Liver (tissue), 9 donors: ENCODE results near the gene DGCR2. TPM values are rescaled to one million over a fixed set of nuclear protein-coding genes. Genes with fewer than 3 reads are reported as not detected.

Experiments
- DNase-seq: peaks from one replicate; pipeline ENCODE4 v3.0.0-alpha.2; 2017; ENCODE audit warnings: low spot score
- H3K27ac ChIP-seq, 2 donors: one replicate each; pipeline ENCODE4 v1.7.0; 2013; ENCODE audit warnings: inconsistent platforms in 2 of 2, low read length in 2 of 2, control low read depth in 1 of 2, low read depth in 1 of 2, mild to moderate bottlenecking in 1 of 2
- H3K27me3 ChIP-seq, 4 donors: one replicate each; pipeline versions ENCODE4 v1.6.1 to v1.7.0; 2013; ENCODE audit warnings: low read length in 3 of 4, inconsistent platforms in 1 of 4, mild to moderate bottlenecking in 1 of 4, moderate library complexity in 1 of 4; ENCODE audit not compliant: control insufficient read depth in 4 of 4, insufficient read depth in 4 of 4
- H3K36me3 ChIP-seq, 4 donors: one replicate each; pipeline versions ENCODE4 v1.6.1 to v1.7.0; 2013; ENCODE audit warnings: low read length in 3 of 4, mild to moderate bottlenecking in 3 of 4, low read depth in 1 of 4, moderate library complexity in 1 of 4; ENCODE audit not compliant: control insufficient read depth in 4 of 4, insufficient read depth in 3 of 4
- H3K4me1 ChIP-seq, 4 donors: one replicate each; pipeline versions ENCODE4 v1.6.1 to v1.7.0; 2013; ENCODE audit warnings: low read length in 3 of 4, mild to moderate bottlenecking in 3 of 4, moderate library complexity in 1 of 4; ENCODE audit not compliant: control insufficient read depth in 4 of 4, insufficient read depth in 4 of 4
- H3K4me3 ChIP-seq, 3 donors: one replicate each; pipeline versions ENCODE4 v1.6.1 to v1.7.0; 2013; ENCODE audit warnings: low read length in 3 of 3, control low read depth in 1 of 3, low read depth in 1 of 3, mild to moderate bottlenecking in 1 of 3
- H3K9ac ChIP-seq, 2 donors: one replicate each; pipeline ENCODE4 v1.7.0; 2013; ENCODE audit warnings: low read length in 2 of 2, mild to moderate bottlenecking in 2 of 2, moderate library complexity in 2 of 2, control low read depth in 1 of 2, low read depth in 1 of 2
- H3K9me3 ChIP-seq, 4 donors: one replicate each; pipeline versions ENCODE4 v1.6.1 to v1.7.0; 2013; ENCODE audit warnings: low read length in 3 of 4; ENCODE audit not compliant: control insufficient read depth in 4 of 4
- ATF3 ChIP-seq: IDR thresholded peaks from 2 replicates; pipeline ENCODE4 v1.6.1; 2016; ENCODE audit warnings: antibody characterized with exemption
- CTCF ChIP-seq: fragments of 150-350 bp; IDR thresholded peaks from 2 replicates; pipeline ENCODE4 v1.5.1; 2017; ENCODE audit warnings: improper control_type of control experiment, low read depth, low read length; ENCODE audit not compliant: missing input control
- EGR1 ChIP-seq, 2 donors: IDR thresholded peaks; 2 replicates each; pipeline ENCODE4 v1.6.1; 2016 to 2018; ENCODE audit warnings: antibody characterized with exemption in 2 of 2, low read depth in 2 of 2
- FOXA1 ChIP-seq: IDR thresholded peaks from 2 replicates; pipeline ENCODE4 v1.6.1; 2016; ENCODE audit warnings: antibody characterized with exemption
- GABPA ChIP-seq, 2 donors: IDR thresholded peaks in 1 of 2; conservative IDR thresholded peaks in 1 of 2; 2 replicates each; pipeline ENCODE4 v1.6.1; 2016; ENCODE audit warnings: antibody characterized with exemption in 2 of 2, mild to moderate bottlenecking in 1 of 2, moderate library complexity in 1 of 2
- HNF4A ChIP-seq, 2 donors: conservative IDR thresholded peaks; 2 replicates each; pipeline ENCODE4 v1.6.1; 2016; ENCODE audit warnings: antibody characterized with exemption in 2 of 2, mild to moderate bottlenecking in 2 of 2
- HNF4G ChIP-seq: IDR thresholded peaks from 2 replicates; pipeline ENCODE4 v1.6.1; 2016; ENCODE audit warnings: antibody characterized with exemption
- JUND ChIP-seq, 2 donors: IDR thresholded peaks; 2 replicates each; pipeline ENCODE4 v1.6.1; 2016; ENCODE audit warnings: antibody characterized with exemption in 2 of 2
- MAX ChIP-seq: IDR thresholded peaks from 2 replicates; pipeline ENCODE4 v1.6.1; 2016; ENCODE audit warnings: antibody characterized with exemption
- NR2F2 ChIP-seq: IDR thresholded peaks from 2 replicates; pipeline ENCODE4 v1.6.1; 2016; ENCODE audit warnings: antibody characterized with exemption
- RAD21 ChIP-seq, 2 donors: IDR thresholded peaks; 2 replicates each; pipeline ENCODE4 v1.6.1; 2016; ENCODE audit warnings: antibody characterized with exemption in 2 of 2, mild to moderate bottlenecking in 2 of 2
- REST ChIP-seq: IDR thresholded peaks from 2 replicates; pipeline ENCODE4 v1.6.1; 2016; ENCODE audit warnings: antibody characterized with exemption, mild to moderate bottlenecking
- RXRA ChIP-seq, 2 donors: IDR thresholded peaks; 2 replicates each; pipeline ENCODE4 v1.6.1; 2017 to 2018; ENCODE audit warnings: antibody characterized with exemption in 2 of 2, mild to moderate bottlenecking in 1 of 2
- SP1 ChIP-seq: IDR thresholded peaks from 2 replicates; pipeline ENCODE4 v1.6.1; 2018; ENCODE audit warnings: antibody characterized with exemption, mild to moderate bottlenecking
- TAF1 ChIP-seq: conservative IDR thresholded peaks from 2 replicates; pipeline ENCODE4 v1.6.1; 2016; ENCODE audit warnings: antibody characterized with exemption, mild to moderate bottlenecking
- YY1 ChIP-seq: IDR thresholded peaks from 2 replicates; pipeline ENCODE4 v1.6.1; 2016; ENCODE audit warnings: antibody characterized with exemption, mild to moderate bottlenecking
- ZBTB33 ChIP-seq: IDR thresholded peaks from 2 replicates; pipeline ENCODE4 v1.6.1; 2016; ENCODE audit warnings: antibody characterized with exemption
- WGBS: extraction: QIAGEN DNeasy Blood & Tissue Kit; methylation state at CpG from one replicate; pipeline ENCODE4 v1.1.7; 2013; 5-methylcytosine and 5-hydroxymethylcytosine counted together
- polyA plus RNA-seq, 2 donors: library from polyadenylated mRNA; stranded (reverse) in 1 of 2; unstranded in 1 of 2; fragments of 200-250 nt in 1 of 2; fragments of >200 nt in 1 of 2; fragmentation: Nextera tagmentation in 1 of 2; extraction: Ambion mirVana in 1 of 2; gene quantifications; one replicate each; pipeline versions ENCODE4 v1.2.1 to v1.2.3, GENCODE V29; 2013 to 2015
- total RNA-seq, 2 donors: library from RNA; depleted of rRNA; stranded (reverse); fragments of >200 nt; gene quantifications; one replicate each; pipeline ENCODE4 v1.2.3, GENCODE V29; 2014
- donor health status: healthy.
- donor health status: healthy.
- donor health status: healthy.
- donor health status: healthy.
- donor health status: healthy.

DGCR2 gene
- total RNA-seq (10 to 100 TPM; 21.3 to 30.0 TPM), polyA plus RNA-seq (10 to 100 TPM; 11.2 to 20.9 TPM)

- peak within 1 kb of the TSS; percentile 90 to 93 for H3K27ac ChIP-seq
- peaks cover 11 to 35% (median 30%) of the 10 kb centered on the region in 4 donors for H3K4me1 ChIP-seq
- DNase-seq = peak; percentile 98
- peak within 1 kb of the TSS; percentile 60 to 81 for H3K9ac ChIP-seq
- no peaks in the 10 kb centered on the region for H3K9me3 ChIP-seq
- H3K4me3 ChIP-seq = peak within 1 kb of the TSS; percentile 88 to 94 (median 90)
- no peaks in the 10 kb centered on the region for H3K27me3 ChIP-seq
- WGBS = under 1% methylated on average over 67 of the region's 67 CpGs
- TF ChIP-seq HNF4G = no peak
- peak; percentile 88 for TF ChIP-seq YY1
- TF ChIP-seq SP1 = peak; percentile 60
- peak in 1 of 2 donors; percentile 22 for TF ChIP-seq RXRA (IDR thresholded peaks at IDR 0.05)
- TF ChIP-seq TAF1 = no peak
- TF ChIP-seq REST = no peak
- H3K36me3 ChIP-seq = no peaks in the 10 kb centered on the region
Observed at GRCh38 chr22:19122143-19122751, at the start of gene DGCR2. DGCR2 (minus strand) TSS chr22:19122412; CDS start chr22:19122206, 206 bp downstream.

GRCh38 chr22:19169947-19170318, 47.7 kb upstream of the DGCR2 start:
- H3K36me3 ChIP-seq = no peaks in the 10 kb centered on the region
- no peak overlapping the region for H3K9ac ChIP-seq
- WGBS = 45% methylated on average over 7 of the region's 7 CpGs
- TF ChIP-seq REST (no peak), TAF1 (no peak), MAX (no peak), RAD21 (IDR thresholded peaks at IDR 0.05) (no peak), EGR1 (IDR thresholded peaks at IDR 0.05; ENCODE audit: low read depth in 2 of 2) (no peak), JUND (IDR thresholded peaks at IDR 0.05) (no peak), ZBTB33 (no peak), RXRA (IDR thresholded peaks at IDR 0.05) (no peak), SP1 (no peak), CTCF (no peak), HNF4A (conservative IDR thresholded peaks at IDR 0.05) (no peak), GABPA (IDR thresholded peaks at IDR 0.05 in 1 of 2, conservative IDR thresholded peaks at IDR 0.05 in 1 of 2) (no peak), YY1 (no peak), ATF3 (no peak), FOXA1 (no peak), NR2F2 (no peak)
- H3K27ac ChIP-seq = no peak overlapping the region
- H3K9me3 ChIP-seq = no peaks in the 10 kb centered on the region
- peaks cover 22 to 50% (median 38%) of the 10 kb centered on the region in 4 donors for H3K4me1 ChIP-seq
- no peak for DNase-seq
- no peak overlapping the region for H3K4me3 ChIP-seq
- H3K27me3 ChIP-seq = peaks cover 0 to 9% (median 3%) of the 10 kb centered on the region in 4 donors
